WTC11 (cell line): Measurements from ENCODE around the gene KDM4C. TPM values are rescaled to one million over a fixed set of nuclear protein-coding genes. Genes with fewer than 3 reads are reported as not detected.

Source experiments
- ATAC-seq: fragments of 200-7000 bp; cut with Tn5 transposase; 2 replicates; pipeline ENCODE4 v1.10.0; 2021; ENCODE audit warnings: mild to moderate bottlenecking, moderate library complexity
- CTCF ChIA-PET: fragments of 300-600 bp; sonication (Branson Sonifier 250); formaldehyde crosslinking; loops from one replicate; lab custom pipeline; 2021; ENCODE audit warnings: antibody characterized with exemption; lab: Charles Lee
- POLR2A ChIA-PET: fragments of 350-600 bp; sonication (Branson Sonifier 250); formaldehyde crosslinking; loops from one replicate; lab custom pipeline; 2021; ENCODE audit warnings: antibody characterized with exemption; lab: Charles Lee
- DNase-seq: peaks from one replicate; pipeline ENCODE4 v3.0.0; 2021; ENCODE audit warnings: low spot score
- H3K27ac Mint-ChIP-seq: 2 replicates; pipeline ENCODE4 v1.8.0; 2021; ENCODE audit warnings: mixed read lengths
- H3K27me3 Mint-ChIP-seq: 2 replicates; pipeline ENCODE4 v1.8.0; 2021; ENCODE audit warnings: low read depth, mild to moderate bottlenecking, moderate library complexity, mixed read lengths
- H3K36me3 Mint-ChIP-seq: 2 replicates; pipeline ENCODE4 v1.8.0; 2021; ENCODE audit warnings: mixed read lengths
- H3K4me1 Mint-ChIP-seq: 2 replicates; pipeline ENCODE4 v1.8.0; 2022; ENCODE audit warnings: mixed read lengths
- H3K4me3 Mint-ChIP-seq: 2 replicates; pipeline ENCODE4 v1.8.0; 2021; ENCODE audit warnings: mild to moderate bottlenecking, moderate library complexity, mixed read lengths
- H3K9me3 Mint-ChIP-seq: 2 replicates; pipeline ENCODE4 v1.8.0; 2021; ENCODE audit warnings: mixed read lengths
- CBFB ChIP-seq: sonication (generic); formaldehyde crosslinking; IDR thresholded peaks from 2 replicates; pipeline ENCODE4 v1.8.1; 2022; ENCODE audit warnings: mild to moderate bottlenecking, low read depth, missing genetic modification reagents
- CTCF ChIP-seq: fragments of 200-600 bp; IDR thresholded peaks from 2 replicates; pipeline ENCODE4 v1.8.0; 2022; ENCODE audit warnings: antibody characterized with exemption
- ETV6 ChIP-seq: sonication (generic); formaldehyde crosslinking; IDR thresholded peaks from 2 replicates; pipeline ENCODE4 v1.8.1; 2022; ENCODE audit warnings: mild to moderate bottlenecking, missing genetic modification reagents
- HMGXB4 ChIP-seq: sonication (generic); formaldehyde crosslinking; IDR thresholded peaks from 2 replicates; pipeline ENCODE4 v1.8.1; 2023; ENCODE audit warnings: mild to moderate bottlenecking, moderate library complexity, missing genetic modification reagents
- JUN ChIP-seq: sonication (generic); formaldehyde crosslinking; IDR thresholded peaks from 2 replicates; pipeline ENCODE4 v1.8.0; 2023; ENCODE audit warnings: mild to moderate bottlenecking, missing genetic modification reagents
- MXD4 ChIP-seq: fragments of 250-450 bp; sonication (Bioruptor Pico); IDR thresholded peaks from 2 replicates; pipeline ENCODE4 v1.8.0; 2021; ENCODE audit warnings: mild to moderate bottlenecking, moderate library complexity, borderline replicate concordance
- NFATC4 ChIP-seq: fragments of 250-450 bp; sonication (Bioruptor Pico); IDR thresholded peaks from 2 replicates; pipeline ENCODE4 v1.9.0; 2021; ENCODE audit warnings: mild to moderate bottlenecking
- ZBTB43 ChIP-seq: sonication (generic); formaldehyde crosslinking; IDR thresholded peaks from 2 replicates; pipeline ENCODE4 v1.8.1; 2023; ENCODE audit warnings: mild to moderate bottlenecking, missing genetic modification reagents
- ZSCAN18 ChIP-seq: fragments of 250-450 bp; sonication (Bioruptor Pico); IDR thresholded peaks from 2 replicates; pipeline ENCODE4 v2.1.2; 2022; ENCODE audit warnings: mild to moderate bottlenecking, moderate library complexity
- total RNA-seq: library from RNA; stranded (reverse); gene quantifications from 3 replicates; pipeline ENCODE4 v1.2.3, GENCODE V29; 2021
- TF ChIP-seq, protein P1 (sequence below): fragments of 250-450 bp; sonication (Bioruptor Pico); IDR thresholded peaks from 2 replicates; pipeline ENCODE4 v1.9.0; 2021; ENCODE audit warnings: mild to moderate bottlenecking

KDM4C gene
- total RNA-seq, 1 experiment from 2014 or later, result 29.2 TPM

DNA sequence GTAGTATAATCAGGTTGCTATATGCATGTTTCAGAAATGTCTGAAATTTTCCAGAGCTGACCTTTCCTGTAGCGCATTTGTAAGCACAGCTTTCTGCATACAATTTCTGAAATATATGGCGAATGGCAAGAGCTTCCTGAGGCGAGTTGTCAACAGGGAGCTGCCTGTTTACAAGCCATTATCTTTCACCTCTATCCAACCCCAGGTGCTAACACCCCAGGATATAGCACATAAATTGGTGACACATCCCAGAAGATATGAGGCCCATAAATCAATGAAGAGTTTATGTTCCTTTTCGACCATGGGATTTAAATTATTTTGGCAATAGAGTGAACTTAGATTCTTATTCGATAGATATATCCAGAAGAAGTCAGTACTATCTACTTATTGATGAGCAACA lies 379.8 kb downstream of the KDM4C start:
- Mint-ChIP-seq H3K4me1 (no peaks in the 10 kb centered on the region), H3K9me3 (no peaks in the 10 kb centered on the region), H3K27me3 (no peaks in the 10 kb centered on the region), H3K27ac (no peak overlapping the region), H3K4me3 (no peak overlapping the region), H3K36me3 (0 out of 2 replicates have a peak, but pooled peaks cover 3% of the 10 kb centered on the region)
- ChIA-PET POLR2A (no interaction called here), CTCF (interaction anchor here (1.0 kb wide), 1 partner anchor 264 kb away, joined by 3 read pairs; no protein-coding TSS in a partner anchor)
- no peak for ATAC-seq
- DNase-seq, result no peak
- TF ChIP-seq CTCF (no peak), ETV6 (no peak), NFATC4 (CRISPR knock-in tag) (no peak)

DNA sequence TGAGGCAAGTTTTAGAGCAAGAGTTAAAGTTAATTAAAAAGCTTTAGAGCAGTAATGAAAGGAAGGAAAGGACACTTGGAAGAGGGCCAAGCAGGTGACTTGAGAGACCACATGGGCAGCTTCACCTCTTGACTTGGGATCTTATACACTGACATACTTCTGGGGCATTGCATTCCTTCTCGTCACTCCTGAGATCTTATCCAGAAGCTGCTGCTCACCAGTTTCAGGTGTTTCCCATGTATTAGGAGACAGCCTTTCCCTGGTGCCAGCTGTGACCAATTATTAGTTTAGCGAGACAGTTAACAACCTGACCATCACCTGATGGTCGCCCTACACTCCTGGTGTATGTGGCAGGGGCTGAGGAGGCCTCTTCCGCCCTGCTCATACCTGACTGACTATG lies 382.1 kb downstream of the KDM4C start:
- Mint-ChIP-seq H3K4me1 (peaks cover 4% of the 10 kb centered on the region), H3K27ac (no peak overlapping the region), H3K4me3 (no peak overlapping the region), H3K27me3 (no peaks in the 10 kb centered on the region), H3K9me3 (no peaks in the 10 kb centered on the region), H3K36me3 (0 out of 2 replicates have a peak, but pooled peaks cover 3% of the 10 kb centered on the region)
- DNase-seq (no peak), ATAC-seq (no peak)
- POLR2A ChIA-PET, result no interaction called here
- TF ChIP-seq MXD4 (CRISPR knock-in tag) (no peak), ZBTB43 (CRISPR knock-in tag) (no peak)
- CTCF ChIA-PET, result no interaction called here

DNA sequence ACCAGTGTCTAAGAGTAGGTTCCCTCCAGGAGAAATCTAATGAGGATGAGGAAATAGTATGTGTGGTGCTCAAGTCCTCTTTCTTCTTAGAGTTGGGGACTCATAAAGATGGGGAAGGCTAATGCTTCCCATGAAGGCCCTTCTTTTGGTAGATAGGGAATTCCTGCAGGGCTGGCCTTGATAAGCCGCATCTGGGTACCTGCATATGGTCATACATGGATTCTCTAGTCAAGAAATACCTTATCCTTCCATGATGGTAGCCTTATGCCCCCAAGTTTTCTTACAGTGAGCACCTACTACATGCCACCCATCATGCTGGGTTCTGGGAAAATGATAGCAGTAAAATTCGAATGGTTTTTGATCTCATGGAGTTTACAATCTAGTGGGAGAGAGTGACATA lies 382.6 kb downstream of the KDM4C start:
- no peaks in the 10 kb centered on the region for H3K27me3 Mint-ChIP-seq
- H3K27ac Mint-ChIP-seq, result no peak overlapping the region
- H3K4me1 Mint-ChIP-seq, result peaks cover 4% of the 10 kb centered on the region
- DNase-seq (no peak), ATAC-seq (no peak)
- ChIA-PET CTCF (no interaction called here), POLR2A (no interaction called here)
- H3K36me3 Mint-ChIP-seq, result 0 out of 2 replicates have a peak, but pooled peaks cover under 1% of the 10 kb centered on the region
- TF ChIP-seq JUN, result no peak
- TF ChIP-seq HMGXB4 (CRISPR knock-in tag), result no peak
- TF ChIP-seq ZSCAN18 (CRISPR knock-in tag), result no peak
- TF ChIP-seq CBFB (CRISPR knock-in tag), result no peak
- TF ChIP-seq, protein P1, sequence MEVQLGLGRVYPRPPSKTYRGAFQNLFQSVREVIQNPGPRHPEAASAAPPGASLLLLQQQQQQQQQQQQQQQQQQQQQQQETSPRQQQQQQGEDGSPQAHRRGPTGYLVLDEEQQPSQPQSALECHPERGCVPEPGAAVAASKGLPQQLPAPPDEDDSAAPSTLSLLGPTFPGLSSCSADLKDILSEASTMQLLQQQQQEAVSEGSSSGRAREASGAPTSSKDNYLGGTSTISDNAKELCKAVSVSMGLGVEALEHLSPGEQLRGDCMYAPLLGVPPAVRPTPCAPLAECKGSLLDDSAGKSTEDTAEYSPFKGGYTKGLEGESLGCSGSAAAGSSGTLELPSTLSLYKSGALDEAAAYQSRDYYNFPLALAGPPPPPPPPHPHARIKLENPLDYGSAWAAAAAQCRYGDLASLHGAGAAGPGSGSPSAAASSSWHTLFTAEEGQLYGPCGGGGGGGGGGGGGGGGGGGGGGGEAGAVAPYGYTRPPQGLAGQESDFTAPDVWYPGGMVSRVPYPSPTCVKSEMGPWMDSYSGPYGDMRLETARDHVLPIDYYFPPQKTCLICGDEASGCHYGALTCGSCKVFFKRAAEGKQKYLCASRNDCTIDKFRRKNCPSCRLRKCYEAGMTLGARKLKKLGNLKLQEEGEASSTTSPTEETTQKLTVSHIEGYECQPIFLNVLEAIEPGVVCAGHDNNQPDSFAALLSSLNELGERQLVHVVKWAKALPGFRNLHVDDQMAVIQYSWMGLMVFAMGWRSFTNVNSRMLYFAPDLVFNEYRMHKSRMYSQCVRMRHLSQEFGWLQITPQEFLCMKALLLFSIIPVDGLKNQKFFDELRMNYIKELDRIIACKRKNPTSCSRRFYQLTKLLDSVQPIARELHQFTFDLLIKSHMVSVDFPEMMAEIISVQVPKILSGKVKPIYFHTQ (CRISPR knock-in tag), result no peak
- H3K4me3 Mint-ChIP-seq, result no peak overlapping the region
- no peaks in the 10 kb centered on the region for H3K9me3 Mint-ChIP-seq
